Testis (tissue), 2 donors: ENCODE measurements around the gene MAP1LC3B2.

Source experiments
- POLR2A ChIP-seq: fragments of 450-650 bp; IDR thresholded peaks from one replicate; pipeline ENCODE4 v1.6.1; 2017; ENCODE audit warnings: antibody characterized with exemption, mild to moderate bottlenecking, moderate library complexity
- TF ChIP-seq, protein P1 (sequence below), 3 experiments: fragments of 450-650 bp in 2 of 3; fragments of 200-600 bp in 1 of 3; sonication (generic) in 1 of 3; IDR thresholded peaks; one replicate each; pipeline ENCODE4 v1.5.1; 2016 to 2019; ENCODE audit warnings: antibody characterized with exemption in 3 of 3, mild to moderate bottlenecking in 2 of 3, moderate library complexity in 1 of 3

GRCh38 chr12:116595186-116595585, 36.0 kb downstream of the MAP1LC3B2 start:
- TF ChIP-seq, protein P1, sequence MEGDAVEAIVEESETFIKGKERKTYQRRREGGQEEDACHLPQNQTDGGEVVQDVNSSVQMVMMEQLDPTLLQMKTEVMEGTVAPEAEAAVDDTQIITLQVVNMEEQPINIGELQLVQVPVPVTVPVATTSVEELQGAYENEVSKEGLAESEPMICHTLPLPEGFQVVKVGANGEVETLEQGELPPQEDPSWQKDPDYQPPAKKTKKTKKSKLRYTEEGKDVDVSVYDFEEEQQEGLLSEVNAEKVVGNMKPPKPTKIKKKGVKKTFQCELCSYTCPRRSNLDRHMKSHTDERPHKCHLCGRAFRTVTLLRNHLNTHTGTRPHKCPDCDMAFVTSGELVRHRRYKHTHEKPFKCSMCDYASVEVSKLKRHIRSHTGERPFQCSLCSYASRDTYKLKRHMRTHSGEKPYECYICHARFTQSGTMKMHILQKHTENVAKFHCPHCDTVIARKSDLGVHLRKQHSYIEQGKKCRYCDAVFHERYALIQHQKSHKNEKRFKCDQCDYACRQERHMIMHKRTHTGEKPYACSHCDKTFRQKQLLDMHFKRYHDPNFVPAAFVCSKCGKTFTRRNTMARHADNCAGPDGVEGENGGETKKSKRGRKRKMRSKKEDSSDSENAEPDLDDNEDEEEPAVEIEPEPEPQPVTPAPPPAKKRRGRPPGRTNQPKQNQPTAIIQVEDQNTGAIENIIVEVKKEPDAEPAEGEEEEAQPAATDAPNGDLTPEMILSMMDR (IDR thresholded peaks at IDR 0.05) = no peak
- TF ChIP-seq POLR2A = no peak
